ENCODE data around the gene TADA3. TPM values are rescaled to one million over a fixed set of nuclear protein-coding genes. Genes with fewer than 3 reads are reported as not detected.

The TADA3 gene
- total and polyA plus RNA-seq, 9 of the 15 experiments (the other 6 are each of a cell fraction or from before 2014, with no cell fraction given): 4.1 to 110 (median 74.8) TPM

DNA sequence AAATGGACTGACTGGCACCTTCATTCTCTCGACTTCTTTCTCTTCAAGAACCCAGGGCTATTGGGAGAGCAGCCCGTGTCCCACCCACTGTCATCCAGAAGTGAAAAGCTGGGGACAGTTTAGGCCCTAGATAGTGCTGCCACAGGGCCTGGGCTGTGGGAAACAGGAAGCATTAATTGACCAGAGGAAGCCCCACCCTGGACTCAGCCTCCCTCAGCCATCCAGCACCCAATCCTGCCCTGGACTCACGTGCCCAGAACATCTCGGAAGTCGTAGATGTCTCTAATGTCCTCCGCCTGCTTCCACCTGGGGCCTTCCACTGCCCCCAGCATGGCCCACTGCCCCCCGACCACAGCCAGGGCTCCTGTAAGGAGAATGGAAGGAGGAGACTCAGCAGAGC is 24.9 kb downstream of the TADA3 start:
- no peak for ATAC-seq
- Histone ChIP-seq H3K4me1 (replicated peaks in 1 of 2; ENCODE audit: control insufficient read depth in 2 of 2, insufficient read depth in 2 of 2, low read length in 2 of 2) (peaks cover 0 to 19% of the 10 kb centered on the region in 2 experiments; a peak in 3 of 5 replicates), H3K79me2 (ENCODE audit: control insufficient read depth, insufficient read depth, low read length) (no peaks in the 10 kb centered on the region), H3K4me2 (ENCODE audit: insufficient read depth, low read length) (no peak overlapping the region), H3K27ac (ENCODE audit: extremely low read depth, low read depth, low read length) (no peak overlapping the region), H3K9me1 (ENCODE audit: control insufficient read depth, insufficient read depth, low read length) (no peaks in the 10 kb centered on the region), H3K27me3 (ENCODE audit: control insufficient read depth in 2 of 2, insufficient read depth in 2 of 2, low read length in 2 of 2) (no peaks in the 10 kb centered on the region), H4K20me1 (replicated peaks; ENCODE audit: control insufficient read depth, insufficient read depth, low read length) (no peaks in the 10 kb centered on the region), H3K9ac (ENCODE audit: insufficient read depth in 1 of 2, low read depth in 2 of 2, low read length in 2 of 2) (peak overlapping the region in 1 of 2 experiments; percentile 85; a peak in 2 of 4 replicates), H3K36me3 (ENCODE audit: control insufficient read depth, insufficient read depth, low read length) (no peaks in the 10 kb centered on the region), H3K4me3 (no peak overlapping the region), H3K9me3 (replicated peaks; ENCODE audit: control insufficient read depth, insufficient read depth, low read depth, low read length) (no peaks in the 10 kb centered on the region), H2AFZ (ENCODE audit: low read depth, low read length) (no peak overlapping the region)
- DNase-seq (ENCODE audit: extremely low read depth in 1 of 4, low spot score in 3 of 4): no peak
- intact Hi-C loops (cut with micrococcal nuclease) (no loop called here), in situ Hi-C loops (cut with MboI) (no loop called here)
- no peak for TF ChIP-seq OTX1 (CRISPR knock-in tag; IDR thresholded peaks at IDR 0.05)
- no peak for TF ChIP-seq ZNF668 (CRISPR knock-in tag; IDR thresholded peaks at IDR 0.05)
- peak; percentile 54; the same call in 1 of the 2 replicates for TF ChIP-seq BHLHE40 (IDR thresholded peaks at IDR 0.05; ENCODE audit: low read length)
- no peak for TF ChIP-seq HDAC6 (IDR thresholded peaks at IDR 0.05; ENCODE audit: low read depth, low read length)
- no peak for TF ChIP-seq SOX6 (IDR thresholded peaks at IDR 0.05)
- TF ChIP-seq MYBL2 (IDR thresholded peaks at IDR 0.05; ENCODE audit: low read depth): no peak
- no peak for TF ChIP-seq MYBL2 (CRISPR knock-in tag; IDR thresholded peaks at IDR 0.05; ENCODE audit: borderline replicate concordance)
- TF ChIP-seq SLC30A9 (CRISPR knock-in tag; IDR thresholded peaks at IDR 0.05): no peak
- no peak for TF ChIP-seq HSF4 (CRISPR knock-in tag; IDR thresholded peaks at IDR 0.05; ENCODE audit: borderline replicate concordance)
- ChIA-PET POLR2A (interaction anchor here (0.7 to 1.3 kb wide), 6 partner anchors 11 to 20 kb away, joined by 3 to 5 read pairs (median 4); no protein-coding TSS in a partner anchor), CTCF (ENCODE audit: low intra/inter-chr PET ratio) (no interaction called here)
- 42% methylated on average over 7 of the region's 7 CpGs for WGBS (ENCODE audit: insufficient coverage, low coverage, missing lambda C conversion rate)
- BruUV-seq (replicated peaks): no TSS peak
- no peak for FAIRE-seq

All from K562 (cell line).